H1 (cell line): ENCODE data around the gene FAM120B. TPM values are rescaled to one million over a fixed set of nuclear protein-coding genes. Genes with fewer than 3 reads are reported as not detected.

Experiments
- polyA plus RNA-seq, 7 experiments: library from polyadenylated mRNA; depleted of rRNA in 3 of 7; stranded (reverse) in 5 of 7; unstranded in 2 of 7; fragments of >200 nt in 5 of 7; fragments of 200-250 nt in 2 of 7; gene quantifications; 1 replicate in 5 of 7; 2 replicates in 1 of 7; 4 replicates in 1 of 7; pipeline versions ENCODE4 v1.2.1 to v1.2.3, GENCODE V29; 2011 to 2013; ENCODE audit warnings: missing spikeins in 2 of 7, mixed read lengths in 2 of 7
- total RNA-seq: library from RNA; stranded (reverse); fragmentation: NEBNext Ultra II Directional; extraction: Animal tissue kit (Norgen Biotek cat#: 25700); gene quantifications from 2 replicates; pipeline ENCODE4 v1.2.1, GENCODE V29; 2021
- TF ChIP-seq, protein P1 (sequence below), 3 experiments: IDR thresholded peaks; 1 replicate in 2 of 3; 2 replicates in 1 of 3; pipeline versions ENCODE4 v1.5.1 to v1.6.1; 2011; ENCODE audit warnings: low read length in 3 of 3, mild to moderate bottlenecking in 3 of 3, inconsistent platforms in 2 of 3, low read depth in 1 of 3, moderate library complexity in 1 of 3; ENCODE audit not compliant: insufficient read depth in 1 of 3; ENCODE audit errors: control extremely low read depth in 1 of 3

FAM120B gene
- total and polyA plus RNA-seq, 2 of the 8 experiments (the other 6 are each of a cell fraction or from before 2014, with no cell fraction given), result 5.1 to 12.5 TPM

DNA sequence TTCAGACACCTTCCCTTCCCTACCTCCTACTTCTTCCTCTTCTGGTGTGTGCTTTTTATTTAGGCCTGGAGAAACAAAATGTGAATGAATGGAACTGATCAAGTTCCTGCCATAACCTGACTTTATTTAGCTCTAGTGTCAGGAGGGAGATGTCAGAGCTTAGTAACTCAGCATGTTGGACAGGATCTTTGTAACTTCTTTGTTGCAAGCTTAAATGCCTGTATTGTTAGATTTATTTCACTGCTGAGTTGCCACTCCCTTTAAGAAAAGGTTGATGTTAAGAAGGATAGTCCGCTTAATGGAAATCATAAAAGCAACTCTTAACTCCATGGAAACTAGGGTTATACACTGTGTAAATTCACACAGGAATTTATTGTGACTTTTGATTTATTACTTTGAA, 2.2 kb downstream of the FAM120B start (continued):
- TF ChIP-seq, protein P1, sequence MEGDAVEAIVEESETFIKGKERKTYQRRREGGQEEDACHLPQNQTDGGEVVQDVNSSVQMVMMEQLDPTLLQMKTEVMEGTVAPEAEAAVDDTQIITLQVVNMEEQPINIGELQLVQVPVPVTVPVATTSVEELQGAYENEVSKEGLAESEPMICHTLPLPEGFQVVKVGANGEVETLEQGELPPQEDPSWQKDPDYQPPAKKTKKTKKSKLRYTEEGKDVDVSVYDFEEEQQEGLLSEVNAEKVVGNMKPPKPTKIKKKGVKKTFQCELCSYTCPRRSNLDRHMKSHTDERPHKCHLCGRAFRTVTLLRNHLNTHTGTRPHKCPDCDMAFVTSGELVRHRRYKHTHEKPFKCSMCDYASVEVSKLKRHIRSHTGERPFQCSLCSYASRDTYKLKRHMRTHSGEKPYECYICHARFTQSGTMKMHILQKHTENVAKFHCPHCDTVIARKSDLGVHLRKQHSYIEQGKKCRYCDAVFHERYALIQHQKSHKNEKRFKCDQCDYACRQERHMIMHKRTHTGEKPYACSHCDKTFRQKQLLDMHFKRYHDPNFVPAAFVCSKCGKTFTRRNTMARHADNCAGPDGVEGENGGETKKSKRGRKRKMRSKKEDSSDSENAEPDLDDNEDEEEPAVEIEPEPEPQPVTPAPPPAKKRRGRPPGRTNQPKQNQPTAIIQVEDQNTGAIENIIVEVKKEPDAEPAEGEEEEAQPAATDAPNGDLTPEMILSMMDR (IDR thresholded peaks at IDR 0.05; ENCODE audit: control extremely low read depth in 1 of 3, insufficient read depth in 1 of 3, low read depth in 1 of 3, low read length in 3 of 3), result no peak
